ENCODE measurements around the gene NAPSA.

Gene NAPSA

DNA sequence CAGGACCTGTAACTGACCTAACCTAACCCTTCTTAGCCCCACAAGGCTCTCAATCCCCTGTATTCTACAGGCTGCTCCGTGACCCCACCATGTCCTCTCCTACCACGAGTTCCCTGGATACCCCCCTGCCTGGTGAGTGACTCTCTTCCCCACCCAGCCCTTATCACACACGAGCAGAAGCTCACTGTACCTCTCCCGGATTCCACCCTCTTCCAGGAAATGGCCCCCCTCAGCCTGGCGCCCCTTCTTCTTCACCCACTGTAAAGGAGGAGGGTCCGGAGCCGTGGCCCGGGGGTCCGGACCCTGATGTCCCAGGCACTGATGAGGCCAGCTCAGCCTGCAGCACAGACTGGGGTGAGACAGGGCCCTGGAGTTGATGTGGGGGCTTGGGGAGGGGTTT, 12.1 kb upstream of the NAPSA start:
- H3K9ac ChIP-seq (ENCODE audit: low read length): no peak overlapping the region
- H3K79me2 ChIP-seq (ENCODE audit: low read length): no peaks in the 10 kb centered on the region
- 0 out of 2 replicates have a peak, but pooled peaks cover 4% of the 10 kb centered on the region for H4K20me1 ChIP-seq (ENCODE audit: insufficient read depth, low read length)
- TF ChIP-seq, protein P1, sequence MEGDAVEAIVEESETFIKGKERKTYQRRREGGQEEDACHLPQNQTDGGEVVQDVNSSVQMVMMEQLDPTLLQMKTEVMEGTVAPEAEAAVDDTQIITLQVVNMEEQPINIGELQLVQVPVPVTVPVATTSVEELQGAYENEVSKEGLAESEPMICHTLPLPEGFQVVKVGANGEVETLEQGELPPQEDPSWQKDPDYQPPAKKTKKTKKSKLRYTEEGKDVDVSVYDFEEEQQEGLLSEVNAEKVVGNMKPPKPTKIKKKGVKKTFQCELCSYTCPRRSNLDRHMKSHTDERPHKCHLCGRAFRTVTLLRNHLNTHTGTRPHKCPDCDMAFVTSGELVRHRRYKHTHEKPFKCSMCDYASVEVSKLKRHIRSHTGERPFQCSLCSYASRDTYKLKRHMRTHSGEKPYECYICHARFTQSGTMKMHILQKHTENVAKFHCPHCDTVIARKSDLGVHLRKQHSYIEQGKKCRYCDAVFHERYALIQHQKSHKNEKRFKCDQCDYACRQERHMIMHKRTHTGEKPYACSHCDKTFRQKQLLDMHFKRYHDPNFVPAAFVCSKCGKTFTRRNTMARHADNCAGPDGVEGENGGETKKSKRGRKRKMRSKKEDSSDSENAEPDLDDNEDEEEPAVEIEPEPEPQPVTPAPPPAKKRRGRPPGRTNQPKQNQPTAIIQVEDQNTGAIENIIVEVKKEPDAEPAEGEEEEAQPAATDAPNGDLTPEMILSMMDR (IDR thresholded peaks at IDR 0.05; ENCODE audit: low read depth, low read length): no peak
- no peak for TF ChIP-seq EZH2phosphoT487 (IDR thresholded peaks at IDR 0.05; ENCODE audit: low read depth)
- H3K27me3 ChIP-seq (ENCODE audit: low read depth, low read length): no peaks in the 10 kb centered on the region
- H3K36me3 ChIP-seq (replicated peaks; ENCODE audit: low read depth, low read length): peaks cover 29% of the 10 kb centered on the region
- H3K4me1 ChIP-seq (ENCODE audit: low read length): peaks cover 3% of the 10 kb centered on the region; the same call in 1 of the 2 replicates
- H2AFZ ChIP-seq (ENCODE audit: low read depth, low read length): no peak overlapping the region
- no peak overlapping the region for H3K4me3 ChIP-seq (ENCODE audit: low read length)
- no peak overlapping the region for H3K4me2 ChIP-seq (ENCODE audit: low read length)
- H3K27ac ChIP-seq (ENCODE audit: low read length): no peak overlapping the region
- H3K9me3 ChIP-seq (ENCODE audit: insufficient read depth, low read length): no peaks in the 10 kb centered on the region

DNA sequence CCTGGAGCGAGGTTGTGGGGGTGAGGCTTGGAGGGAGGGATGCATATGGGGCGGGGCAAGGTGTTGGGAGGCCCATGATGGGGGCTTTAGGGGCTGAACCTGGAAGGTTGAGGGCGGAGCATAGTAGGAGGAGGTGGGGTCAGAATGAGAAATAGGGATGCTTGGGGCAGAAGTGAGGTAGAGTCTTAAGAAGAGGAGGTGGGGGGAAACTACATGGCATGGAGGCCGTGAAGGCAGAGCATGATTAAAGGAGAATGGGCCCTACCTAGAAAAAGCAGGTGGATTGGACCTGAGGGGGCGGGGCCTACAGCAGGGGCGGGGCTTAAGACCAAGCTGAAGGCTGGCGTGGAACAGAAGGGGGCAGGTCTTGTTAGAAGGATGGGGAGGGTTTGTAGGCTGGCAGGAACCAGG, 11.6 kb upstream of the NAPSA start:
- Histone ChIP-seq H3K9ac (ENCODE audit: low read length) (no peak overlapping the region), H4K20me1 (ENCODE audit: insufficient read depth, low read length) (0 out of 2 replicates have a peak, but pooled peaks cover 4% of the 10 kb centered on the region), H3K79me2 (ENCODE audit: low read length) (no peaks in the 10 kb centered on the region), H3K9me3 (ENCODE audit: insufficient read depth, low read length) (no peaks in the 10 kb centered on the region), H3K4me3 (ENCODE audit: low read length) (peak overlapping the region; percentile 83), H3K27me3 (ENCODE audit: low read depth, low read length) (no peaks in the 10 kb centered on the region), H3K4me1 (ENCODE audit: low read length) (peaks cover 3% of the 10 kb centered on the region; the same call in 1 of the 2 replicates), H3K27ac (ENCODE audit: low read length) (no peak overlapping the region), H3K36me3 (replicated peaks; ENCODE audit: low read depth, low read length) (peaks cover 29% of the 10 kb centered on the region), H3K4me2 (ENCODE audit: low read length) (peak overlapping the region; percentile 48), H2AFZ (ENCODE audit: low read depth, low read length) (no peak overlapping the region)
- TF ChIP-seq, protein P1 (IDR thresholded peaks at IDR 0.05; ENCODE audit: low read depth, low read length): no peak
- no peak for TF ChIP-seq EZH2phosphoT487 (IDR thresholded peaks at IDR 0.05; ENCODE audit: low read depth)

DNA sequence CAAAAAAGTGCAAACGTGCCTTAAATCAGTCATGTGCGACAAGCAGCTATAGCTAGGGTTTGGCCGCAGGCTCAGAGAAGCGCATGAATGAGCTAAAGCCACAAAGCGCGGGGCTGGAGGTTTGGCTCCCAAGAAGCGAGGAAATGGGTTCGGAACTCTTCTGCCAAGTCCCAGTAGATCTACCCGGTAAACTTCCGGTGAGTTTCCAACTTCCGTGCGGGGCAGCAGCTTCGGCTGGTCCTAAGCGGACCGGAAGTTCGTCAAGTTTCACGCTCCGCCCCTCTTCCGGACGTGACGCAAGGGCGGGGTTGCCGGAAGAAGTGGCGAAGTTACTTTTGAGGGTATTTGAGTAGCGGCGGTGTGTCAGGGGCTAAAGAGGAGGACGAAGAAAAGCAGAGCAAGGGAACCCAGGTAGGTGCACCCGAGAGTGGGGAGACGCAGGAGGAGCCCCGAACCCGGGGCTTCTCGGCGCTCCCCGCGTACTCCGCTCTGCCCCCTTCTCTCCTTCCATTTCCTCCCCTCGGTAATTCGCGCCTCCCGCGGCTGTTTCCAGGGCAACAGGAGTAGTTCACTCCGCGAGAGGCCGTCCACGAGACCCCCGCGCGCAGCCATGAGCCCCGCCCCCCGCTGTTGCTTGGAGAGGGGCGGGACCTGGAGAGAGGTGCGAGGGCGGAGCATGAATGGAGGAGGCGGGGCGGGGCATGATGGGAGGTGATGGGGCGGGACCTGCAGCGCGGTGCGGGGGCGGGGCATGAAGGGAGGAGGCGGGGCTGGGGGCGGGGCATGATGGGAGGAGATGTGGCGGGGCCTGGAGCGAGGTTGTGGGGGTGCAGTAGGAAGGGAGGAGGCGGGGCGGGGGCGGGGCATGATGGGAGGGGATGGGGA, 11.0 kb upstream of the NAPSA start, which contains the start of gene NR1H2:
Gene NR1H2 (plus strand): TSS at position 292 of the 885 bp plus-strand sequence. CDS start 1,149 bp downstream, outside the sequence.
- H3K27me3 ChIP-seq (ENCODE audit: low read depth, low read length): no peaks in the 10 kb centered on the region
- H2AFZ ChIP-seq (ENCODE audit: low read depth, low read length): peak within 1 kb of the TSS; percentile 65; the same call in 1 of the 2 replicates
- peak within 1 kb of the TSS; percentile 88 for H3K9ac ChIP-seq (ENCODE audit: low read length)
- peak within 1 kb of the TSS; percentile 83 for H3K4me3 ChIP-seq (ENCODE audit: low read length)
- TF ChIP-seq, protein P1 (IDR thresholded peaks at IDR 0.05; ENCODE audit: low read depth, low read length): no peak
- no peak for TF ChIP-seq EZH2phosphoT487 (IDR thresholded peaks at IDR 0.05; ENCODE audit: low read depth)
- peaks cover 3% of the 10 kb centered on the region; the same call in 1 of the 2 replicates for H3K4me1 ChIP-seq (ENCODE audit: low read length)
- 0 out of 2 replicates have a peak, but pooled peaks cover 4% of the 10 kb centered on the region for H4K20me1 ChIP-seq (ENCODE audit: insufficient read depth, low read length)
- peaks cover 28% of the 10 kb centered on the region for H3K36me3 ChIP-seq (replicated peaks; ENCODE audit: low read depth, low read length)
- H3K9me3 ChIP-seq (ENCODE audit: insufficient read depth, low read length): no peaks in the 10 kb centered on the region
- H3K27ac ChIP-seq (ENCODE audit: low read length): peak within 1 kb of the TSS; percentile 86
- H3K4me2 ChIP-seq (ENCODE audit: low read length): peak within 1 kb of the TSS; percentile 79
- no peaks in the 10 kb centered on the region for H3K79me2 ChIP-seq (ENCODE audit: low read length)

DNA sequence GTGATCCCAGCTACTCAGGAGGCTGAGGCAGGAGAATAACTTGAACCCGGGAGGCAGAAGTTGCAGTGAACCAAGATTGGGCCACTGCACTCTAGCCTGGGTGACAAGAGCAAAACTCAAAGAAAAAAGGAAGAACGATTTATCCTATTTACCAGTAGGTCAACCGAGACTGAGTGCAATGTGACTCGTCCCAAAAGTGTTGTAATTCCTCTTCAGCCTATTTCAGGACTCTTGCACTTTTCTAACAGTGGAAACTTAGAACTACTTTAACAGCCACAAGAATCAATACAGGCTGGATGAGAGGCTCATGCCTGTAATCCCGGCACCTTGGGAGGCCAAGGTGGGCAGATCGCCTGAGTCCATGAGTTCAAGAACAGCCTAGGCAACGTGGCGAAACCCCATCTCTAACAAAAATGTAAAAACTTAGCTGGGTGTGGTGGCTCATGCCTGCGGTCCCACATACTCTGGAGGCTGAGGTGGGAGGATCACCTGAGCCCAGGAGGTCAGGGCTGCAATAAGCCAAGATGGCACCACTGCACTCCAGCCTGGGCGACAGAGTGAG, 6.6 kb upstream of the NAPSA start:
- H3K36me3 ChIP-seq (replicated peaks; ENCODE audit: low read depth, low read length): no peaks in the 10 kb centered on the region
- no peak overlapping the region for H3K4me2 ChIP-seq (ENCODE audit: low read length)
- TF ChIP-seq EZH2phosphoT487 (IDR thresholded peaks at IDR 0.05; ENCODE audit: low read depth): no peak
- TF ChIP-seq, protein P1 (IDR thresholded peaks at IDR 0.05; ENCODE audit: low read depth, low read length): no peak
- no peaks in the 10 kb centered on the region for H3K27me3 ChIP-seq (ENCODE audit: low read depth, low read length)
- no peaks in the 10 kb centered on the region for H3K9me3 ChIP-seq (ENCODE audit: insufficient read depth, low read length)
- no peak overlapping the region for H3K27ac ChIP-seq (ENCODE audit: low read length)
- H2AFZ ChIP-seq (ENCODE audit: low read depth, low read length): no peak overlapping the region
- no peak overlapping the region for H3K4me3 ChIP-seq (ENCODE audit: low read length)
- H3K79me2 ChIP-seq (ENCODE audit: low read length): no peaks in the 10 kb centered on the region
- H3K9ac ChIP-seq (ENCODE audit: low read length): no peak overlapping the region
- H4K20me1 ChIP-seq (ENCODE audit: insufficient read depth, low read length): no peaks in the 10 kb centered on the region
- peaks cover 16% of the 10 kb centered on the region; the same call in 1 of the 2 replicates for H3K4me1 ChIP-seq (ENCODE audit: low read length)
